ENCODE results near the gene LMOD3.

The LMOD3 gene

DNA sequence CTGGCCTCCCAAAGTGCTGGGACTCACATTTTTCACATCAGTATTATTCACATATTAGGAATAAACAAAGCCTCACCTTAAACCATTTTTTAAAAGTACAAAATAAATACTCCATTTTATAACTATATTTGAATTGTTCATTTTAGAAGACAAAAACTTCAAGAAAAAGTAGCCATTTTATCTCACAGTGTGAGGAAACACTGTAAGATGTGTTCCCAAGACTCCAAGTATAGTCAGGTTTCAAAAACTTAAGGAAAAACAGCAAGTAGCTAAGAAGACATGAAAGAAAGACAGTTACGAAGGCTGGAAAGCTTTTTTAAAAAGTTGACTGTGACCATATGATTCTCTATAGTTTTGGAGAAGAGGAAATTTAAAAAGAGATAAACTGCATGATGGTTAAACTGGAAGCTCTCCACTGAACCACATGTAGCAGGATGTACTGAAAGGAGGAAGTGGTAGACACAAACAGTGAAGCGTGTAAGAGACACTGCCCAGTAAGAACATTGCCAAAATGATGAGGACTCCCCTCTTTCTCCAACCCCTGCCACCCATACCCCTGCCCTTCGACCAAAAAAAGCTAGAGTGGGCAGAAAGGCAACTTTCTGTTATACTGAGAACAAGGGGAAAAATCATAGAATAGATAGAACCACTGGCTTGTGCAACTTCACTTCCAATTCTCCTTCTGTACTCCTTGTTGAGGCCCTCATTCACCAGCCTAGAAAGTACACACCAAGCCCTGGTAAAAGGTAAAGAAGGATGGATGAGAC, 64.0 kb downstream of the LMOD3 start:
- no peak for DNase-seq (ENCODE audit: low read depth in 2 of 2)
